WTC11 (cell line): ENCODE results near the gene CLN5. TPM values are rescaled to one million over a fixed set of nuclear protein-coding genes. Genes with fewer than 3 reads are reported as not detected.

Experiments
- ATAC-seq: fragments of 200-7000 bp; cut with Tn5 transposase; 2 replicates; pipeline ENCODE4 v1.10.0; 2021; ENCODE audit warnings: mild to moderate bottlenecking, moderate library complexity
- CTCF ChIA-PET: fragments of 300-600 bp; sonication (Branson Sonifier 250); formaldehyde crosslinking; loops from one replicate; lab custom pipeline; 2021; ENCODE audit warnings: antibody characterized with exemption; lab: Charles Lee
- POLR2A ChIA-PET: fragments of 350-600 bp; sonication (Branson Sonifier 250); formaldehyde crosslinking; loops from one replicate; lab custom pipeline; 2021; ENCODE audit warnings: antibody characterized with exemption; lab: Charles Lee
- DNase-seq: peaks from one replicate; pipeline ENCODE4 v3.0.0; 2021; ENCODE audit warnings: low spot score
- H3K27ac Mint-ChIP-seq: 2 replicates; pipeline ENCODE4 v1.8.0; 2021; ENCODE audit warnings: mixed read lengths
- H3K27me3 Mint-ChIP-seq: 2 replicates; pipeline ENCODE4 v1.8.0; 2021; ENCODE audit warnings: low read depth, mild to moderate bottlenecking, moderate library complexity, mixed read lengths
- H3K36me3 Mint-ChIP-seq: 2 replicates; pipeline ENCODE4 v1.8.0; 2021; ENCODE audit warnings: mixed read lengths
- H3K4me1 Mint-ChIP-seq: 2 replicates; pipeline ENCODE4 v1.8.0; 2022; ENCODE audit warnings: mixed read lengths
- H3K4me3 Mint-ChIP-seq: 2 replicates; pipeline ENCODE4 v1.8.0; 2021; ENCODE audit warnings: mild to moderate bottlenecking, moderate library complexity, mixed read lengths
- H3K9me3 Mint-ChIP-seq: 2 replicates; pipeline ENCODE4 v1.8.0; 2021; ENCODE audit warnings: mixed read lengths
- ATF3 ChIP-seq: sonication (generic); formaldehyde crosslinking; conservative IDR thresholded peaks from 2 replicates; pipeline ENCODE4 v1.8.1; 2022; ENCODE audit warnings: mild to moderate bottlenecking, missing genetic modification reagents
- CDX4 ChIP-seq: fragments of 250-450 bp; sonication (Bioruptor Pico); IDR thresholded peaks from 2 replicates; pipeline ENCODE4 v1.9.0; 2021; ENCODE audit warnings: moderate library complexity, mild to moderate bottlenecking, inconsistent platforms, borderline replicate concordance
- E2F5 ChIP-seq: sonication (generic); formaldehyde crosslinking; IDR thresholded peaks from 2 replicates; pipeline ENCODE4 v1.8.1; 2022; ENCODE audit warnings: mild to moderate bottlenecking, moderate library complexity, missing genetic modification reagents
- ETV6 ChIP-seq: sonication (generic); formaldehyde crosslinking; IDR thresholded peaks from 2 replicates; pipeline ENCODE4 v1.8.1; 2022; ENCODE audit warnings: mild to moderate bottlenecking, missing genetic modification reagents
- FOXP1 ChIP-seq: sonication (generic); formaldehyde crosslinking; IDR thresholded peaks from 2 replicates; pipeline ENCODE4 v1.8.0; 2022; ENCODE audit warnings: missing genetic modification reagents, mild to moderate bottlenecking, moderate library complexity, borderline replicate concordance
- GABPB1 ChIP-seq: sonication (generic); formaldehyde crosslinking; IDR thresholded peaks from 2 replicates; pipeline ENCODE4 v1.8.1; 2023; ENCODE audit warnings: mild to moderate bottlenecking, missing genetic modification reagents
- IRF1 ChIP-seq: sonication (generic); formaldehyde crosslinking; IDR thresholded peaks from 2 replicates; pipeline ENCODE4 v1.8.0; 2023; ENCODE audit warnings: missing genetic modification reagents
- JAZF1 ChIP-seq: fragments of 250-450 bp; sonication (Bioruptor Pico); IDR thresholded peaks from 2 replicates; pipeline ENCODE4 v1.9.0; 2021; ENCODE audit warnings: moderate library complexity, mild to moderate bottlenecking, inconsistent platforms
- JUN ChIP-seq: sonication (generic); formaldehyde crosslinking; IDR thresholded peaks from 2 replicates; pipeline ENCODE4 v1.8.0; 2023; ENCODE audit warnings: mild to moderate bottlenecking, missing genetic modification reagents
- KAT7 ChIP-seq: sonication (generic); formaldehyde crosslinking; IDR thresholded peaks from 2 replicates; pipeline ENCODE4 v1.8.1; 2023; ENCODE audit warnings: missing genetic modification reagents, mild to moderate bottlenecking, borderline replicate concordance
- NFATC4 ChIP-seq: fragments of 250-450 bp; sonication (Bioruptor Pico); IDR thresholded peaks from 2 replicates; pipeline ENCODE4 v1.9.0; 2021; ENCODE audit warnings: mild to moderate bottlenecking
- NFE2L1 ChIP-seq: sonication (generic); formaldehyde crosslinking; IDR thresholded peaks from 2 replicates; pipeline ENCODE4 v1.8.1; 2023; ENCODE audit warnings: missing genetic modification reagents
- NR3C1 ChIP-seq: sonication (generic); formaldehyde crosslinking; conservative IDR thresholded peaks from 2 replicates; pipeline ENCODE4 v1.8.1; 2023; ENCODE audit warnings: low read depth, mild to moderate bottlenecking, missing genetic modification reagents
- OVOL2 ChIP-seq: fragments of 250-450 bp; sonication (Bioruptor Pico); IDR thresholded peaks from 2 replicates; pipeline ENCODE4 v1.9.0; 2021; ENCODE audit warnings: mild to moderate bottlenecking, borderline replicate concordance
- PREB ChIP-seq: sonication (generic); formaldehyde crosslinking; IDR thresholded peaks from 2 replicates; pipeline ENCODE4 v1.8.1; 2022; ENCODE audit warnings: mild to moderate bottlenecking, missing genetic modification reagents, moderate library complexity, borderline replicate concordance
- SMAD4 ChIP-seq: sonication (generic); formaldehyde crosslinking; IDR thresholded peaks from 2 replicates; pipeline ENCODE4 v1.8.0; 2022; ENCODE audit warnings: mild to moderate bottlenecking, missing genetic modification reagents
- TEAD1 ChIP-seq: sonication (generic); formaldehyde crosslinking; IDR thresholded peaks from 2 replicates; pipeline ENCODE4 v1.8.0; 2022; ENCODE audit warnings: mild to moderate bottlenecking, missing genetic modification reagents
- USF1 ChIP-seq: sonication (generic); formaldehyde crosslinking; IDR thresholded peaks from 2 replicates; pipeline ENCODE4 v1.8.0; 2022; ENCODE audit warnings: mild to moderate bottlenecking, missing genetic modification reagents
- ZBTB21 ChIP-seq: sonication (generic); formaldehyde crosslinking; IDR thresholded peaks from 2 replicates; pipeline ENCODE4 v1.8.1; 2023; ENCODE audit warnings: mild to moderate bottlenecking, missing genetic modification reagents, borderline replicate concordance
- ZMAT4 ChIP-seq: fragments of 250-450 bp; sonication (Bioruptor Pico); IDR thresholded peaks from 2 replicates; pipeline ENCODE4 v1.9.0; 2021; ENCODE audit warnings: mild to moderate bottlenecking
- ZNF396 ChIP-seq: fragments of 250-450 bp; sonication (Bioruptor Pico); IDR thresholded peaks from 2 replicates; pipeline ENCODE4 v1.8.0; 2021; ENCODE audit warnings: mild to moderate bottlenecking, moderate library complexity, borderline replicate concordance
- ZNF416 ChIP-seq: fragments of 250-450 bp; sonication (Bioruptor Pico); IDR thresholded peaks from 2 replicates; pipeline ENCODE4 v1.9.0; 2021; ENCODE audit warnings: mild to moderate bottlenecking, inconsistent platforms
- ZNF425 ChIP-seq: fragments of 250-450 bp; sonication (Bioruptor Pico); conservative IDR thresholded peaks from 2 replicates; pipeline ENCODE4 v1.9.0; 2021; ENCODE audit warnings: mild to moderate bottlenecking
- ZSCAN18 ChIP-seq: fragments of 250-450 bp; sonication (Bioruptor Pico); IDR thresholded peaks from 2 replicates; pipeline ENCODE4 v2.1.2; 2022; ENCODE audit warnings: mild to moderate bottlenecking, moderate library complexity
- total RNA-seq: library from RNA; stranded (reverse); gene quantifications from 3 replicates; pipeline ENCODE4 v1.2.3, GENCODE V29; 2021

CLN5 gene
- total RNA-seq, 1 experiment from 2014 or later = 9.2 TPM

- TF ChIP-seq KAT7 (CRISPR knock-in tag) (no peak), IRF1 (CRISPR knock-in tag) (no peak), SMAD4 (CRISPR knock-in tag) (no peak), OVOL2 (CRISPR knock-in tag) (no peak), ZNF425 (CRISPR knock-in tag) (no peak), ATF3 (no peak), NR3C1 (no peak), CDX4 (CRISPR knock-in tag) (no peak), JUN (no peak)
These were observed 41.9 kb downstream of the CLN5 start (continued) for GRCh38 chr13:77033717-77034302.

GRCh38 chr13:77034881-77035280 lies 43.0 kb downstream of the CLN5 start:
- H3K27me3 Mint-ChIP-seq = no peaks in the 10 kb centered on the region
- ATAC-seq = no peak
- POLR2A ChIA-PET = no interaction called here
- no peaks in the 10 kb centered on the region for H3K36me3 Mint-ChIP-seq
- H3K4me3 Mint-ChIP-seq = no peak overlapping the region
- H3K27ac Mint-ChIP-seq = no peak overlapping the region
- CTCF ChIA-PET = no interaction called here
- TF ChIP-seq ZSCAN18 (CRISPR knock-in tag) = no peak
- TF ChIP-seq TEAD1 = no peak
- no peak for TF ChIP-seq GABPB1 (CRISPR knock-in tag)
- TF ChIP-seq ZNF396 (CRISPR knock-in tag) = no peak
- TF ChIP-seq E2F5 (CRISPR knock-in tag) = no peak
- TF ChIP-seq USF1 (CRISPR knock-in tag) = no peak
- no peak for TF ChIP-seq ATF3
- no peak for TF ChIP-seq JAZF1
- no peak for TF ChIP-seq NFE2L1
- TF ChIP-seq NFATC4 (CRISPR knock-in tag) = no peak
- TF ChIP-seq ZNF416 (CRISPR knock-in tag) = no peak
- no peak for TF ChIP-seq ZNF425 (CRISPR knock-in tag)
- TF ChIP-seq FOXP1 (CRISPR knock-in tag) = no peak
- no peak for TF ChIP-seq ETV6
- no peak for TF ChIP-seq ZMAT4
- TF ChIP-seq ZBTB21 (CRISPR knock-in tag) = no peak
- no peak for TF ChIP-seq PREB
- TF ChIP-seq, all 79 proteins: peak for 0
- H3K9me3 Mint-ChIP-seq = peaks cover 9% of the 10 kb centered on the region
- DNase-seq = no peak
- no peaks in the 10 kb centered on the region for H3K4me1 Mint-ChIP-seq
